Esophagus (tissue), 2 donors: ENCODE measurements around the gene METAP1D. TPM values are rescaled to one million over a fixed set of nuclear protein-coding genes. Genes with fewer than 3 reads are reported as not detected.
"Not testable (repeated sequence)": the region's sequence is repeated elsewhere in the genome, so short reads cannot be mapped to it uniquely, and the experiment has no call there.

Source experiments
- H3K27ac ChIP-seq, 2 donors: one replicate each; pipeline ENCODE4 v1.5.1; 2013; ENCODE audit warnings: low read depth in 2 of 2, mild to moderate bottlenecking in 2 of 2, inconsistent platforms in 1 of 2, low read length in 1 of 2, moderate library complexity in 1 of 2
- H3K27me3 ChIP-seq, 2 donors: one replicate each; pipeline ENCODE4 v1.6.1; 2013; ENCODE audit warnings: low read length in 2 of 2, control low read depth in 1 of 2, mild to moderate bottlenecking in 1 of 2; ENCODE audit not compliant: insufficient read depth in 2 of 2, control insufficient read depth in 1 of 2
- H3K36me3 ChIP-seq, 2 donors: one replicate each; pipeline ENCODE4 v1.6.1; 2013; ENCODE audit warnings: low read length in 1 of 2; ENCODE audit not compliant: control insufficient read depth in 2 of 2, insufficient read depth in 2 of 2
- H3K4me1 ChIP-seq, 2 donors: one replicate each; pipeline ENCODE4 v1.6.1; 2013; ENCODE audit warnings: low read length in 1 of 2; ENCODE audit not compliant: control insufficient read depth in 2 of 2, insufficient read depth in 2 of 2
- H3K4me3 ChIP-seq, 2 donors: one replicate each; pipeline ENCODE4 v1.5.1; 2013; ENCODE audit warnings: low read length in 2 of 2, mild to moderate bottlenecking in 2 of 2, low read depth in 1 of 2, moderate library complexity in 1 of 2
- H3K9me3 ChIP-seq, 2 donors: one replicate each; pipeline ENCODE4 v1.6.1; 2013; ENCODE audit warnings: mild to moderate bottlenecking in 2 of 2, low read depth in 1 of 2, low read length in 1 of 2, moderate library complexity in 1 of 2; ENCODE audit not compliant: control insufficient read depth in 2 of 2, insufficient read depth in 1 of 2
- WGBS, 2 donors: extraction: QIAGEN DNeasy Blood & Tissue Kit; methylation state at CpG; one replicate each; pipeline ENCODE4 v1.1.7; 2013; 5-methylcytosine and 5-hydroxymethylcytosine counted together
- polyA plus RNA-seq, 2 donors: library from polyadenylated mRNA; stranded (reverse); fragments of 200-250 nt; gene quantifications; one replicate each; pipeline ENCODE4 v1.2.3, GENCODE V29; 2013
- donor health status: healthy with polysubstance abuse.
- donor health status: Bipolar disorder and iron deficiency.

METAP1D gene
- polyA plus RNA-seq, 2 donors: 2.8 to 5.0 TPM

DNA sequence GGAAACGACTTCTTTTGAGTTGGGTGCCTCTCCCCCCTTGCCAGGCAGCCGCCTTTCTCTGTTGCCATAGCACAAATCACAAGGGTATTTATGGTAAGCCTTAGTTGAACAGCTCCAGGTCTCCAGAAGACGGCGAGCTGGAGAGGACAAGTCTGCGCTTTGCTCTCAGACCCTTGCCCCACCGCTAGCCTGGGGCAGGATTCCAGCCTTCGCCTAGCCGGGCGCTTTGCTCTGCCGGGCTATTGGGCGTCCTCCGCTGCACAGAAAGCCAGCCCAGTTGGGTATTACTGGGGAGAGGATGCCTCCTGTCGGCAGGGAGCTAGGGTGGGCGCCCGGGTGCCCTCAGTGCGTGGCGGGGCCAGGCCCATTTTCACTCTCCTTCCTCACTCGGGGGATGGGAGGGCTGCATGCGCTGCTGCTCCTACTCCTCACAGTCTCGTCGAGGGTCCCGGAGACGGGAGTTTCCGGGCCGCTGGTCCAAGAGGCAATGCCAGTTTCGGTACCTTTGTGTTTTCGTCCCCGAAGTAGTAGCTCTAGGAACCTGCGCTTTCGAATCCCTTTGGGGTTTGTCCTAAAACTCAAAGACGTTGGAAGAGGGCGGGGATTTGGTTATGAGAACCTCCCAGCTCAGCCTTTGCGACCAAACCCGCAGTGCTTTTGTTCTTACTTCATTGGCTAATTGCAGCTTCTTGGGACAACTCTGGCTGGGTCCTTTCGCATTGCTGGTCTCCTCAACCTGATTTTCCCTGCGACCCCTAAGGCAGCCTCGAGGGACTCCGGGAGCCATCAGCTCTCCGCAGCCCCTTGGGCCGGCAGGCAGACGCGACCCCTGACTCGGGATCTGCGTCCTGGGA lies 106.6 kb downstream of the METAP1D start:
- Histone ChIP-seq H3K27ac (no peak overlapping the region), H3K4me3 (peak overlapping the region; percentile 19 to 45), H3K9me3 (peaks cover 0 to 4% of the 10 kb centered on the region in 2 donors), H3K4me1 (peaks cover 11 to 24% of the 10 kb centered on the region in 2 donors), H3K36me3 (no peaks in the 10 kb centered on the region), H3K27me3 (peaks cover 5 to 49% of the 10 kb centered on the region in 2 donors)
- WGBS, 2 donors: 5 to 6% methylated on average over 44 of the region's 44 CpGs

- peaks cover 5 to 35% of the 10 kb centered on the region in 2 donors for H3K27me3 ChIP-seq
- 25 to 27% methylated on average over 49 to 51 of the region's 51 CpGs for WGBS, 2 donors
- peaks cover 3 to 13% of the 10 kb centered on the region in 2 donors for H3K4me1 ChIP-seq
- H3K36me3 ChIP-seq: no peaks in the 10 kb centered on the region
- no peak overlapping the region for H3K27ac ChIP-seq
- no peaks in the 10 kb centered on the region for H3K9me3 ChIP-seq
- H3K4me3 ChIP-seq: no peak overlapping the region
Observed at GRCh38 chr2:172107690-172108586, 108.2 kb downstream of the METAP1D start.

- WGBS, 2 donors: 54 to 56% methylated on average over 8 of the region's 8 CpGs
- Histone ChIP-seq H3K9me3 (no peaks in the 10 kb centered on the region), H3K27me3 (peaks cover 5 to 31% of the 10 kb centered on the region in 2 donors), H3K4me3 (no peak overlapping the region), H3K36me3 (no peaks in the 10 kb centered on the region), H3K4me1 (peaks cover 3 to 11% of the 10 kb centered on the region in 2 donors), H3K27ac (no peak overlapping the region)
Observed at GRCh38 chr2:172108587-172108930, 108.8 kb downstream of the METAP1D start.

DNA sequence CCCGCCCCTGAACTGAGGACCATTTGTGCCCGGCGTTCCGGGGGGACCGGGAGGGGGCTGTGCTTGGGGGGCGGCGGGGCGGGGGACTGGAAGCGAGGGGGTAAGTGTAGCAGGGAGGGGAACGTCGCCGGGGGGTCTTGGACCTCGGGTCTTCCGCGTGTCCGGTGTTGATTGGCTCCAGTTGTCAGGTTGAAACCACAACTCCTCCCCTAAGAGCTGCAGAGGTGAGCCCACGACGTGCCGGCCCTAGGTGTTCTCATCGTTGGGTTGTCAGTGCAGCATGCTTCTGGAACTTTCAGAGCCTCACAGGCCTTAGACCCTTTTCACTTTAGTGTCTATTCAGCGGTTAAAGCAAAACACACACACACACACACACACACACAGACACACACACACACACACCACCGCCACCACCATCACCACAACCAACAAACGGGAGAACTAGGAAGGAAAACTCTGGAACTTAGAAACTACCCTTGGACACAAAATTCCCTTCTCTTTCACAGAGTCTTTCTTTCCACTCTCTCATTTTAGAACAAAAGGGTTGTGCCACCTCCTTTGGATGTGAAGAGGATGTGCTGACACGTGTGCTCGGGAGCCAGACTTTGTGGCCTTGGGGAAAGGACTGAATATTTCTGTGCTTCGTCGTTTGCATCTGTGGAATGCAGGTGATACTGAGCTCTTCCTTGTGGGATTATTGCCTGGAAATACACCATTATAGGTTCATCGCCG lies 109.7 kb downstream of the METAP1D start:
- Histone ChIP-seq H3K27ac (no peak overlapping the region), H3K9me3 (no peaks in the 10 kb centered on the region), H3K4me1 (peaks cover 3 to 11% of the 10 kb centered on the region in 2 donors), H3K4me3 (no peak overlapping the region), H3K36me3 (no peaks in the 10 kb centered on the region), H3K27me3 (peaks cover 5 to 31% of the 10 kb centered on the region in 2 donors)
- WGBS, 2 donors: 41 to 48% methylated on average over 29 of the region's 29 CpGs

DNA sequence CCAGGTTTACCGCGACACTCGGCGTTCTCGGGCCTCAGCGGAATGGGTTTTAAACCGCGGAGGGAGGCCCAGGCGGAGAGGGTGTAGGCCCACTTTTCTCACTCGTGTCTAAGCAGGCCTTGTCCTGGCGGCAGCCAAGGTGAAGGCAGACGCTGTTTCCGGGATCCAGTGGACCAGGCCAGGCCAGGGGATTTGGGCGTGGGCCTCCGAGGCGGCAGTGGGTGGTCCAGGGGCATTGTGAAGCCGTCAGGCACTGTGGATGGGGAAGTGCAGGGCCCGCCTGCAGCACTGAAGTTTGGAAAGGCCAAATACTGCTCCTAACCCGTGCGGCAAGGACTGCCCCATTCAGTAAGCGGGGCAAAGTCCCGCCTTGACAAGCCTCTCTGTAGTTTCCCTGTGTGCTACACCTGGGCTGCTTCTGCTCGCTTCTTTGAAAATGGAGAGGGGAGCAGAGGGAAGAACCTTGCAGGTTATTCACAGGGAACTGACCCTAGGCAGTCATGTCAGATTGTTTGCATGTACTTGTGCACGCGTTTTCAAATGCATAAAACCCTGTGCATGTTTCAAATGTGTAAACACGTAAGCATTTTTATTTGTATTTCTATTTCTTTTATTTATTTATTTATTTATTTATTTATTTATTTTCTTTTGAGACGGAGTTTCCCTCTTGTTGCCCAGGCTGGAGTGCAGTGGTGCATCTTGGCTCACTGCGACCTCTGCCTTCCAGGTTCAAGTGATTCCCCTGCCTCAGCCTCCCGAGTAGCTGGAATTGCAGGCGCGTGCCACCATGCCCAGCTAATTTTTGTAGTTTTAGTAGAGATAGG lies 110.4 kb downstream of the METAP1D start:
- Histone ChIP-seq H3K4me1 (peaks cover 3 to 11% of the 10 kb centered on the region in 2 donors), H3K4me3 (no peak overlapping the region), H3K27me3 (peaks cover 5 to 30% of the 10 kb centered on the region in 2 donors), H3K27ac (no peak overlapping the region), H3K36me3 (no peaks in the 10 kb centered on the region), H3K9me3 (no peaks in the 10 kb centered on the region)
- WGBS, 2 donors: 58 to 59% methylated on average over 31 of the region's 31 CpGs

- WGBS, 2 donors: 38 to 44% methylated on average over 2 of the region's 2 CpGs
- H3K9me3 ChIP-seq: no peaks in the 10 kb centered on the region
- H3K27ac ChIP-seq: no peak overlapping the region
- no peaks in the 10 kb centered on the region for H3K36me3 ChIP-seq
- H3K27me3 ChIP-seq: peaks cover 5 to 8% of the 10 kb centered on the region in 2 donors
- H3K4me1 ChIP-seq: no peaks in the 10 kb centered on the region
- H3K4me3 ChIP-seq: no peak overlapping the region
Observed at GRCh38 chr2:172113617-172114016, 113.9 kb downstream of the METAP1D start.

GRCh38 chr2:172114176-172114575 lies 114.4 kb downstream of the METAP1D start:
- 91 to 92% methylated on average over 6 of the region's 6 CpGs for WGBS, 2 donors
- not testable (repeated sequence) for H3K27ac ChIP-seq, H3K36me3 ChIP-seq, H3K4me1 ChIP-seq, H3K4me3 ChIP-seq, H3K9me3 ChIP-seq, H3K27me3 ChIP-seq

GRCh38 chr2:172114579-172114978 lies 114.8 kb downstream of the METAP1D start:
- 61 to 68% methylated on average over 3 of the region's 3 CpGs for WGBS, 2 donors
- no peaks in the 10 kb centered on the region for H3K4me1 ChIP-seq
- H3K4me3 ChIP-seq: no peak overlapping the region
- no peak overlapping the region for H3K27ac ChIP-seq
- no peaks in the 10 kb centered on the region for H3K36me3 ChIP-seq
- peaks cover 4 to 5% of the 10 kb centered on the region in 2 donors for H3K27me3 ChIP-seq
- no peaks in the 10 kb centered on the region for H3K9me3 ChIP-seq
